HepG2 (cell line): ENCODE results near the gene SPAG7. TPM values are rescaled to one million over a fixed set of nuclear protein-coding genes. Genes with fewer than 3 reads are reported as not detected.

Experiments
- CENPT ChIP-seq: sonication (generic); formaldehyde crosslinking; IDR thresholded peaks from 2 replicates; pipeline ENCODE4 v1.8.0; 2022; ENCODE audit warnings: low read depth, mild to moderate bottlenecking, moderate library complexity, missing genetic modification reagents
- CHD4 ChIP-seq: fragments of 200-600 bp; sonication (generic); IDR thresholded peaks from 2 replicates; pipeline ENCODE4 v1.7.0; 2017; ENCODE audit warnings: mild to moderate bottlenecking, low read length, borderline replicate concordance
- ESRRA ChIP-seq: sonication (generic); formaldehyde crosslinking; IDR thresholded peaks from 2 replicates; pipeline ENCODE4 v1.5.1; 2020; ENCODE audit warnings: mild to moderate bottlenecking, low read depth, missing genetic modification reagents
- HES4 ChIP-seq: sonication (generic); formaldehyde crosslinking; IDR thresholded peaks from 2 replicates; pipeline ENCODE4 v1.9.0; 2021; ENCODE audit warnings: mild to moderate bottlenecking, missing genetic modification reagents, borderline replicate concordance
- NCOA2 ChIP-seq: sonication (generic); formaldehyde crosslinking; IDR thresholded peaks from 2 replicates; pipeline ENCODE4 v1.8.0; 2022; ENCODE audit warnings: inconsistent platforms
- RELA ChIP-seq: sonication (generic); formaldehyde crosslinking; IDR thresholded peaks from 2 replicates; pipeline ENCODE4 v1.4.0; 2020; ENCODE audit warnings: missing genetic modification reagents
- SOX6 ChIP-seq, 2 experiments: fragments of 450-650 bp in 1 of 2; sonication (generic) in 1 of 2; formaldehyde crosslinking in 1 of 2; IDR thresholded peaks; 2 replicates each; pipeline versions ENCODE4 v1.4.0 to v1.6.1; 2017 to 2020; ENCODE audit warnings: antibody characterized with exemption in 1 of 2, mild to moderate bottlenecking in 1 of 2, missing genetic modification reagents in 1 of 2
- TOPORS ChIP-seq: sonication (generic); formaldehyde crosslinking; IDR thresholded peaks from 2 replicates; pipeline ENCODE4 v1.8.0; 2023; ENCODE audit warnings: mild to moderate bottlenecking, missing genetic modification reagents
- YEATS4 ChIP-seq: sonication (generic); formaldehyde crosslinking; IDR thresholded peaks from 2 replicates; pipeline ENCODE4 v1.4.0; 2020; ENCODE audit warnings: missing genetic modification reagents, borderline replicate concordance
- ZNF260 ChIP-seq: sonication (generic); formaldehyde crosslinking; IDR thresholded peaks from 2 replicates; pipeline ENCODE4 v1.4.0; 2020; ENCODE audit warnings: missing genetic modification reagents, low read depth, mild to moderate bottlenecking, borderline replicate concordance
- ZNF296 ChIP-seq: sonication (generic); formaldehyde crosslinking; conservative IDR thresholded peaks from 2 replicates; pipeline ENCODE4 v1.5.0; 2020; ENCODE audit warnings: mild to moderate bottlenecking, missing genetic modification reagents
- ZNF34 ChIP-seq: sonication (generic); formaldehyde crosslinking; IDR thresholded peaks from 2 replicates; pipeline ENCODE4 v1.4.0; 2020; ENCODE audit warnings: mild to moderate bottlenecking, missing genetic modification reagents, borderline replicate concordance
- ZNF367 ChIP-seq: sonication (generic); formaldehyde crosslinking; IDR thresholded peaks from 2 replicates; pipeline ENCODE4 v1.4.0; 2020; ENCODE audit warnings: missing genetic modification reagents, borderline replicate concordance
- ZNF552 ChIP-seq: sonication (generic); formaldehyde crosslinking; IDR thresholded peaks from 2 replicates; pipeline ENCODE4 v1.9.0; 2022; ENCODE audit warnings: missing genetic modification reagents, mild to moderate bottlenecking, borderline replicate concordance
- ZNF577 ChIP-seq: sonication (generic); formaldehyde crosslinking; IDR thresholded peaks from 2 replicates; pipeline ENCODE4 v1.4.0; 2020; ENCODE audit warnings: mild to moderate bottlenecking, low read depth, missing genetic modification reagents, borderline replicate concordance
- ZNF746 ChIP-seq: sonication (generic); formaldehyde crosslinking; IDR thresholded peaks from 2 replicates; pipeline ENCODE4 v1.8.0; 2022; ENCODE audit warnings: mild to moderate bottlenecking, missing genetic modification reagents
- polyA plus RNA-seq, 8 experiments: library from polyadenylated mRNA; depleted of rRNA in 3 of 8; stranded (reverse) in 7 of 8; unstranded in 1 of 8; fragments of >200 nt; fragmentation: Illumina TruSeq in 4 of 8; extraction: Trizol in 4 of 8; gene quantifications; 2 replicates each; pipeline versions ENCODE4 v1.2.1 to v1.2.3, GENCODE V29; 2011 to 2016; ENCODE audit warnings: low read depth in 4 of 8, missing spikeins in 1 of 8, mixed read lengths in 1 of 8; ENCODE audit not compliant: insufficient read depth in 1 of 8
- total RNA-seq, 5 experiments: library from RNA; depleted of rRNA; stranded (reverse); fragments of >200 nt; fragmentation: Illumina TruSeq; extraction: Trizol; gene quantifications; 2 replicates each; pipeline ENCODE4 v1.2.3, GENCODE V29; 2016; ENCODE audit warnings: low read depth in 1 of 5
- TF ChIP-seq, protein P1 (sequence below): sonication (generic); formaldehyde crosslinking; IDR thresholded peaks from 2 replicates; pipeline ENCODE4 v1.5.0; 2020; ENCODE audit warnings: missing genetic modification reagents
- TF ChIP-seq, protein P2 (sequence below): sonication (generic); formaldehyde crosslinking; IDR thresholded peaks from 2 replicates; pipeline ENCODE4 v1.8.0; 2022; ENCODE audit warnings: missing genetic modification reagents, mild to moderate bottlenecking, inconsistent platforms, borderline replicate concordance
- TF ChIP-seq, protein P3 (sequence below): fragments of 450-650 bp; IDR thresholded peaks from 2 replicates; pipeline ENCODE4 v1.6.1; 2016
- TF ChIP-seq, protein P4 (sequence below): sonication (generic); formaldehyde crosslinking; IDR thresholded peaks from 2 replicates; pipeline ENCODE4 v1.8.1; 2022; ENCODE audit warnings: mild to moderate bottlenecking, missing genetic modification reagents
- TF ChIP-seq, protein P5 (sequence below): sonication (generic); formaldehyde crosslinking; conservative IDR thresholded peaks from 2 replicates; pipeline ENCODE4 v1.4.0; 2020; ENCODE audit warnings: missing genetic modification reagents

The SPAG7 gene
- total and polyA plus RNA-seq, 2 of the 13 experiments (the other 11 are each of a cell fraction or from before 2014, with no cell fraction given) = 51.0 to 59.0 TPM

DNA sequence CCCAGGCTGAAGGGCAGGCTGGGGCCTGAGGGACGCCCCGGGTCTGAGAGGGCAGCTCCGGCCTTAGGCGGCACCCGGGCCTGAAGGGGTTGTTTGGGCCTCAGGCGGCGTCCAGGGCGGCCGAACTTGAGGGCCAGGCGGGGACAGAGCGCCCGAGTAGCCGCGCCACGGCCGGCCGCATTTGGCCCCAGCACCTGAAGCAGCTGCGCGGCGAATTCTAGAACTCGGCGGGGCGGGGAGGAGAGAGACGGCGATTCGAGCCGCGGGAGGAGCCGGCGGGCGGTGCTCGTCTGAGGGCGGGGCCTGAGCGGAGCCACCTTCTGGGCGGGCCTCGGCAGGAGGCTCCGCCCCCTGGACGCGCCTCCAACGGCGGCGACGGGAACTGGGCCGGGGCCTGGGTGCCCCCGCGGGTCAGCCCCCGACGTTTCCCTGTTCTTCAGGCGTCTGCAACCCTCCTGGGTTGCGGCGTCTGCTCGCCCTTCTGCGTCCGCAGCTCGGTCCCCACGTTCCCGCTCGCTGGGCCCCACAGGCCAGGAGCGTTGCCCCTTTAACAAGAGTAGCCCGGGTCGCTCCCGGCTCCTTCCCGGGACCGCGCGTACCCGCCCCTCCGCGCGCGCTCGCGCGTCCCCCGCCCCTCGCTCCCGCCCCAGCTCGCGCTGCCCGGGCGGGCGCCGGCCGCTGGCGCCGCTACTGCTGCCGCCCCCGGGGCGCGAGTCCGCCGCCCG is 29.8 kb upstream of the SPAG7 start, which contains the start of the genes INCA1 and KIF1C (continued):
- no peak for TF ChIP-seq ZNF552 (CRISPR knock-in tag)
- TF ChIP-seq, protein P1, sequence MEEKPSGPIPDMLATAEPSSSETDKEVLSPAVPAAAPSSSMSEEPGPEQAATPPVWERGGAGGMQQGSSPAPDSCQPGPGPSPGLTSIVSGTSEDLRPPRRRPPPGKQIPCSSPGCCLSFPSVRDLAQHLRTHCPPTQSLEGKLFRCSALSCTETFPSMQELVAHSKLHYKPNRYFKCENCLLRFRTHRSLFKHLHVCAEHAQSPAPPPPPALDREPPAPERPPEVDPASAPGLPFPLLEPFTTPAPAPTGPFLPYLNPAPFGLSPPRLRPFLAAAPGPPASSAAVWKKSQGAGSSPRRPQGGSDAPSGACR = no peak
- no peak; the same call in 1 of the 2 replicates for TF ChIP-seq ZNF367 (CRISPR knock-in tag)
- no peak; the same call in 1 of the 2 replicates for TF ChIP-seq ESRRA
- TF ChIP-seq SOX6 (IDR thresholded peaks at IDR 0.05) = no peak
- TF ChIP-seq SOX6 (CRISPR knock-in tag; IDR thresholded peaks at IDR 0.05) = no peak
- no peak for TF ChIP-seq CHD4
- TF ChIP-seq YEATS4 (CRISPR knock-in tag) = peak; percentile 43; the same call in 1 of the 2 replicates
- TF ChIP-seq, protein P2, sequence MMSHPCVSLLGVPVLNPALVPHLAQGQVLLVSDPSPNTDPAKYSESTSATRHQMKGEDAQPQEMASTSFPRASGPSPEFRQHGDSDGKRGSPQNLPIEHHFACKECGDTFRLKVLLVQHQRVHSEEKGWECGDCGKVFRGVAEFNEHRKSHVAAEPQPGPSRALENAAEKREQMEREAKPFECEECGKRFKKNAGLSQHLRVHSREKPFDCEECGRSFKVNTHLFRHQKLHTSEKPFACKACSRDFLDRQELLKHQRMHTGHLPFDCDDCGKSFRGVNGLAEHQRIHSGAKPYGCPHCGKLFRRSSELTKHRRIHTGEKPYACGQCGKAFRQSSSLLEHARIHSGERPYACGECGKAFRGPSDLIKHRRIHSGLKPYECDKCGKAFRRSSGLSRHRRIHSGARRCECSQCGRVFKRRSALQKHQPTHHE (CRISPR knock-in tag) = no peak
- no peak for TF ChIP-seq ZNF577 (CRISPR knock-in tag)
- no peak for TF ChIP-seq ZNF296 (CRISPR knock-in tag)
- TF ChIP-seq ZNF746 (CRISPR knock-in tag) = no peak
- no peak for TF ChIP-seq CENPT (CRISPR knock-in tag)
- TF ChIP-seq NCOA2 (CRISPR knock-in tag) = peak; percentile 11; the same call in 1 of the 2 replicates
- TF ChIP-seq, protein P3, sequence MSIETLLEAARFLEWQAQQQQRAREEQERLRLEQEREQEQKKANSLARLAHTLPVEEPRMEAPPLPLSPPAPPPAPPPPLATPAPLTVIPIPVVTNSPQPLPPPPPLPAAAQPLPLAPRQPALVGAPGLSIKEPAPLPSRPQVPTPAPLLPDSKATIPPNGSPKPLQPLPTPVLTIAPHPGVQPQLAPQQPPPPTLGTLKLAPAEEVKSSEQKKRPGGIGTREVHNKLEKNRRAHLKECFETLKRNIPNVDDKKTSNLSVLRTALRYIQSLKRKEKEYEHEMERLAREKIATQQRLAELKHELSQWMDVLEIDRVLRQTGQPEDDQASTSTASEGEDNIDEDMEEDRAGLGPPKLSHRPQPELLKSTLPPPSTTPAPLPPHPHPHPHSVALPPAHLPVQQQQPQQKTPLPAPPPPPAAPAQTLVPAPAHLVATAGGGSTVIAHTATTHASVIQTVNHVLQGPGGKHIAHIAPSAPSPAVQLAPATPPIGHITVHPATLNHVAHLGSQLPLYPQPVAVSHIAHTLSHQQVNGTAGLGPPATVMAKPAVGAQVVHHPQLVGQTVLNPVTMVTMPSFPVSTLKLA = no peak
- no peak for TF ChIP-seq TOPORS (CRISPR knock-in tag)
- TF ChIP-seq, protein P4, sequence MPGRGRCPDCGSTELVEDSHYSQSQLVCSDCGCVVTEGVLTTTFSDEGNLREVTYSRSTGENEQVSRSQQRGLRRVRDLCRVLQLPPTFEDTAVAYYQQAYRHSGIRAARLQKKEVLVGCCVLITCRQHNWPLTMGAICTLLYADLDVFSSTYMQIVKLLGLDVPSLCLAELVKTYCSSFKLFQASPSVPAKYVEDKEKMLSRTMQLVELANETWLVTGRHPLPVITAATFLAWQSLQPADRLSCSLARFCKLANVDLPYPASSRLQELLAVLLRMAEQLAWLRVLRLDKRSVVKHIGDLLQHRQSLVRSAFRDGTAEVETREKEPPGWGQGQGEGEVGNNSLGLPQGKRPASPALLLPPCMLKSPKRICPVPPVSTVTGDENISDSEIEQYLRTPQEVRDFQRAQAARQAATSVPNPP (CRISPR knock-in tag) = no peak
- peak; percentile 70; the same call in 1 of the 2 replicates for TF ChIP-seq HES4 (CRISPR knock-in tag)
- no peak for TF ChIP-seq ZNF260 (CRISPR knock-in tag)
- no peak for TF ChIP-seq ZNF34 (CRISPR knock-in tag)
- TF ChIP-seq RELA (CRISPR knock-in tag) = no peak
- TF ChIP-seq, protein P5, sequence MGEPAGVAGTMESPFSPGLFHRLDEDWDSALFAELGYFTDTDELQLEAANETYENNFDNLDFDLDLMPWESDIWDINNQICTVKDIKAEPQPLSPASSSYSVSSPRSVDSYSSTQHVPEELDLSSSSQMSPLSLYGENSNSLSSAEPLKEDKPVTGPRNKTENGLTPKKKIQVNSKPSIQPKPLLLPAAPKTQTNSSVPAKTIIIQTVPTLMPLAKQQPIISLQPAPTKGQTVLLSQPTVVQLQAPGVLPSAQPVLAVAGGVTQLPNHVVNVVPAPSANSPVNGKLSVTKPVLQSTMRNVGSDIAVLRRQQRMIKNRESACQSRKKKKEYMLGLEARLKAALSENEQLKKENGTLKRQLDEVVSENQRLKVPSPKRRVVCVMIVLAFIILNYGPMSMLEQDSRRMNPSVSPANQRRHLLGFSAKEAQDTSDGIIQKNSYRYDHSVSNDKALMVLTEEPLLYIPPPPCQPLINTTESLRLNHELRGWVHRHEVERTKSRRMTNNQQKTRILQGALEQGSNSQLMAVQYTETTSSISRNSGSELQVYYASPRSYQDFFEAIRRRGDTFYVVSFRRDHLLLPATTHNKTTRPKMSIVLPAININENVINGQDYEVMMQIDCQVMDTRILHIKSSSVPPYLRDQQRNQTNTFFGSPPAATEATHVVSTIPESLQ = no peak
